HEK293 (cell line): ENCODE data around the gene PTPRK.

Experiments used
- CTCF ChIA-PET: fragments of 350-600 bp; formaldehyde crosslinking; extraction: SDS; loops from one replicate; lab custom pipeline; 2021; ENCODE audit warnings: antibody characterized with exemption; lab: Yijun Ruan, JAX
- POLR2A ChIA-PET: fragments of 300-600 bp; formaldehyde crosslinking; extraction: SDS; loops from one replicate; lab custom pipeline; 2020; ENCODE audit warnings: antibody characterized with exemption, inconsistent platforms; lab: Yijun Ruan, JAX
- H3K27ac ChIP-seq: fragments of 200-500 bp; sonication (Bioruptor generic); 2 replicates; pipeline ENCODE4 v1.5.1; 2014; ENCODE audit warnings: low read depth, low read length, control low read depth, inconsistent platforms; ENCODE audit errors: extremely low read depth
- H3K36me3 ChIP-seq, 2 experiments: fragments of 200-500 bp in 1 of 2; sonication (Bioruptor generic) in 1 of 2; 1 replicate in 1 of 2; 2 replicates in 1 of 2; pipeline ENCODE4 v1.5.1; 2014 to 2017; ENCODE audit warnings: inconsistent platforms in 2 of 2, low read length in 2 of 2; ENCODE audit not compliant: control insufficient read depth in 2 of 2, insufficient read depth in 1 of 2
- H3K4me1 ChIP-seq: fragments of 200-500 bp; sonication (Bioruptor generic); 2 replicates; pipeline ENCODE4 v1.5.1; 2014; ENCODE audit warnings: mild to moderate bottlenecking, low read length, inconsistent platforms; ENCODE audit not compliant: control insufficient read depth, insufficient read depth
- H3K4me3 ChIP-seq: 2 replicates; pipeline ENCODE4 v1.5.1; 2011; ENCODE audit warnings: low read depth, mild to moderate bottlenecking, control low read depth, low read length, moderate library complexity
- H3K9me3 ChIP-seq: fragments of 200-500 bp; sonication (Bioruptor generic); 2 replicates; pipeline ENCODE4 v1.5.1; 2014; ENCODE audit warnings: low read depth, low read length, inconsistent platforms; ENCODE audit not compliant: control insufficient read depth, insufficient read depth
- BCL11A ChIP-seq: fragments of 450-650 bp; formaldehyde crosslinking; IDR thresholded peaks from 2 replicates; pipeline ENCODE4 v1.5.1; 2016; ENCODE audit warnings: low read depth, missing biosample characterization, missing genetic modification characterization
- BCL11B ChIP-seq: fragments of 450-650 bp; formaldehyde crosslinking; IDR thresholded peaks from 2 replicates; pipeline ENCODE4 v1.5.1; 2016; ENCODE audit warnings: low read depth, missing biosample characterization, missing genetic modification characterization
- CTCF ChIP-seq: fragments of 450-650 bp; formaldehyde crosslinking; IDR thresholded peaks from 2 replicates; pipeline ENCODE4 v1.5.1; 2016; ENCODE audit warnings: missing biosample characterization, missing genetic modification characterization
- FEZF1 ChIP-seq: fragments of 450-650 bp; formaldehyde crosslinking; IDR thresholded peaks from 2 replicates; pipeline ENCODE4 v1.5.1; 2016; ENCODE audit warnings: missing biosample characterization, missing genetic modification characterization
- GLI4 ChIP-seq: fragments of 450-650 bp; formaldehyde crosslinking; IDR thresholded peaks from 2 replicates; pipeline ENCODE4 v1.5.1; 2016; ENCODE audit warnings: missing biosample characterization, missing genetic modification characterization
- IKZF3 ChIP-seq: fragments of 450-650 bp; IDR thresholded peaks from 2 replicates; pipeline ENCODE4 v1.5.0; 2018; ENCODE audit warnings: missing biosample characterization, mild to moderate bottlenecking, missing genetic modification characterization, moderate library complexity
- ZBTB17 ChIP-seq: fragments of 450-650 bp; formaldehyde crosslinking; IDR thresholded peaks from 2 replicates; pipeline ENCODE4 v1.5.1; 2016; ENCODE audit warnings: missing biosample characterization, missing genetic modification characterization
- ZBTB21 ChIP-seq: fragments of 450-650 bp; formaldehyde crosslinking; IDR thresholded peaks from 2 replicates; pipeline ENCODE4 v1.5.1; 2017; ENCODE audit warnings: missing biosample characterization, missing genetic modification characterization
- ZBTB48 ChIP-seq: fragments of 450-650 bp; formaldehyde crosslinking; IDR thresholded peaks from 2 replicates; pipeline ENCODE4 v1.5.1; 2016; ENCODE audit warnings: missing biosample characterization, missing genetic modification characterization
- ZFP37 ChIP-seq: fragments of 450-650 bp; formaldehyde crosslinking; IDR thresholded peaks from 2 replicates; pipeline ENCODE4 v1.5.1; 2016; ENCODE audit warnings: missing biosample characterization, missing genetic modification characterization
- ZNF112 ChIP-seq: fragments of 450-650 bp; formaldehyde crosslinking; IDR thresholded peaks from 2 replicates; pipeline ENCODE4 v1.5.0; 2017; ENCODE audit warnings: missing biosample characterization, missing genetic modification characterization
- ZNF114 ChIP-seq: fragments of 450-650 bp; formaldehyde crosslinking; IDR thresholded peaks from 2 replicates; pipeline ENCODE4 v1.5.0; 2017; ENCODE audit warnings: missing biosample characterization, missing genetic modification characterization
- ZNF169 ChIP-seq: fragments of 450-650 bp; formaldehyde crosslinking; IDR thresholded peaks from 2 replicates; pipeline ENCODE4 v1.5.1; 2016; ENCODE audit warnings: missing biosample characterization, missing genetic modification characterization
- ZNF184 ChIP-seq: fragments of 450-650 bp; IDR thresholded peaks from 2 replicates; pipeline ENCODE4 v1.5.1; 2018; ENCODE audit warnings: missing biosample characterization, mild to moderate bottlenecking, missing genetic modification characterization
- ZNF223 ChIP-seq: fragments of 450-650 bp; formaldehyde crosslinking; IDR thresholded peaks from 2 replicates; pipeline ENCODE4 v1.5.1; 2016; ENCODE audit warnings: missing biosample characterization, missing genetic modification characterization
- ZNF24 ChIP-seq: fragments of 450-650 bp; formaldehyde crosslinking; IDR thresholded peaks from 2 replicates; pipeline ENCODE4 v1.5.1; 2016; ENCODE audit warnings: missing biosample characterization, missing genetic modification characterization
- ZNF266 ChIP-seq: fragments of 450-650 bp; formaldehyde crosslinking; IDR thresholded peaks from 2 replicates; pipeline ENCODE4 v1.5.1; 2016; ENCODE audit warnings: missing biosample characterization, missing genetic modification characterization, low read depth
- ZNF274 ChIP-seq, 2 experiments: fragments of 200-500 bp in 1 of 2; fragments of 450-650 bp in 1 of 2; sonication (Bioruptor generic) in 1 of 2; formaldehyde crosslinking in 1 of 2; IDR thresholded peaks; 2 replicates each; pipeline versions ENCODE4 v1.5.1 to v1.6.1; 2014 to 2016; ENCODE audit warnings: borderline replicate concordance in 1 of 2, inconsistent platforms in 1 of 2, low read length in 1 of 2, missing biosample characterization in 1 of 2, missing genetic modification characterization in 1 of 2
- ZNF280C ChIP-seq: fragments of 450-650 bp; formaldehyde crosslinking; IDR thresholded peaks from 2 replicates; pipeline ENCODE4 v1.5.1; 2016; ENCODE audit warnings: missing biosample characterization, missing genetic modification characterization
- ZNF362 ChIP-seq: fragments of 450-650 bp; formaldehyde crosslinking; IDR thresholded peaks from 2 replicates; pipeline ENCODE4 v1.5.1; 2016; ENCODE audit warnings: missing biosample characterization, missing genetic modification characterization
- ZNF423 ChIP-seq: fragments of 450-650 bp; formaldehyde crosslinking; IDR thresholded peaks from 2 replicates; pipeline ENCODE4 v1.5.1; 2016; ENCODE audit warnings: missing biosample characterization, missing genetic modification characterization
- ZNF433 ChIP-seq: fragments of 450-650 bp; formaldehyde crosslinking; IDR thresholded peaks from 2 replicates; pipeline ENCODE4 v1.5.1; 2016; ENCODE audit warnings: missing biosample characterization, missing genetic modification characterization, low read depth
- ZNF449 ChIP-seq: fragments of 450-650 bp; formaldehyde crosslinking; IDR thresholded peaks from 2 replicates; pipeline ENCODE4 v1.5.1; 2017; ENCODE audit warnings: missing biosample characterization, mild to moderate bottlenecking, missing genetic modification characterization, moderate library complexity
- ZNF514 ChIP-seq: fragments of 450-650 bp; formaldehyde crosslinking; IDR thresholded peaks from 2 replicates; pipeline ENCODE4 v1.5.1; 2016; ENCODE audit warnings: missing biosample characterization, missing genetic modification characterization
- ZNF560 ChIP-seq: fragments of 450-650 bp; formaldehyde crosslinking; IDR thresholded peaks from 2 replicates; pipeline ENCODE4 v1.5.1; 2017; ENCODE audit warnings: missing biosample characterization, missing genetic modification characterization, borderline replicate concordance
- ZNF580 ChIP-seq: fragments of 450-650 bp; formaldehyde crosslinking; IDR thresholded peaks from 2 replicates; pipeline ENCODE4 v1.5.1; 2016; ENCODE audit warnings: missing biosample characterization, missing genetic modification characterization
- ZNF610 ChIP-seq: fragments of 450-650 bp; formaldehyde crosslinking; IDR thresholded peaks from 2 replicates; pipeline ENCODE4 v1.5.1; 2016; ENCODE audit warnings: missing biosample characterization, missing genetic modification characterization, borderline replicate concordance

Gene PTPRK

GRCh38 chr6:128307671-128308070, 212.7 kb downstream of the PTPRK start:
- ChIA-PET POLR2A (no interaction called here), CTCF (no interaction called here)
- TF ChIP-seq ZBTB21 (no peak), ZNF433 (no peak), ZNF169 (tag by site-specific recombination) (no peak), ZNF280C (tag by site-specific recombination) (no peak), ZNF112 (no peak), ZNF362 (tag by site-specific recombination) (no peak), BCL11A (tag by site-specific recombination) (no peak), ZNF114 (tag by site-specific recombination) (no peak), ZBTB17 (tag by site-specific recombination) (no peak), ZNF423 (tag by site-specific recombination) (no peak), ZFP37 (tag by site-specific recombination) (no peak), IKZF3 (no peak), BCL11B (tag by site-specific recombination) (no peak), ZNF24 (no peak), FEZF1 (tag by site-specific recombination) (no peak), ZNF449 (tag by site-specific recombination) (no peak)
- no peaks in the 10 kb centered on the region for H3K9me3 ChIP-seq
- no peak overlapping the region for H3K27ac ChIP-seq
- H3K36me3 ChIP-seq, result no peaks in the 10 kb centered on the region
- no peak overlapping the region for H3K4me3 ChIP-seq
- peaks cover 7% of the 10 kb centered on the region for H3K4me1 ChIP-seq

GRCh38 chr6:128305976-128306375, 214.4 kb downstream of the PTPRK start:
- Histone ChIP-seq H3K36me3 (no peaks in the 10 kb centered on the region), H3K9me3 (no peaks in the 10 kb centered on the region), H3K27ac (no peak overlapping the region), H3K4me1 (peaks cover 7% of the 10 kb centered on the region), H3K4me3 (no peak overlapping the region)
- ChIA-PET POLR2A (no interaction called here), CTCF (interaction anchor here (0.6 to 2.0 kb wide), 3 partner anchors 12 to 210 kb away, joined by 3 to 4 read pairs (median 4); no protein-coding TSS in a partner anchor)
- TF ChIP-seq ZNF610 (tag by site-specific recombination), result no peak
- no peak for TF ChIP-seq GLI4
- no peak for TF ChIP-seq ZNF514 (tag by site-specific recombination)
- TF ChIP-seq ZBTB48 (tag by site-specific recombination), result no peak
- TF ChIP-seq CTCF, result no peak
- TF ChIP-seq ZNF223, result no peak
- TF ChIP-seq ZNF560 (tag by site-specific recombination), result no peak
- no peak for TF ChIP-seq ZNF184 (tag by site-specific recombination)
- no peak for TF ChIP-seq ZNF274 (IDR thresholded peaks at IDR 0.05; ENCODE audit: low read length)
- no peak for TF ChIP-seq ZNF274 (tag by site-specific recombination; IDR thresholded peaks at IDR 0.05; ENCODE audit: borderline replicate concordance)
- TF ChIP-seq ZNF580 (tag by site-specific recombination), result no peak
- TF ChIP-seq ZNF266 (tag by site-specific recombination), result no peak
